K562 (cell line): ENCODE data around the gene PPP1R14D. TPM values are rescaled to one million over a fixed set of nuclear protein-coding genes. Genes with fewer than 3 reads are reported as not detected.

Experiments used
- BRF1 ChIP-seq: IDR thresholded peaks from 3 replicates; pipeline ENCODE4 v1.6.1; 2011; ENCODE audit warnings: borderline replicate concordance, mild to moderate bottlenecking; ENCODE audit not compliant: insufficient read length; ENCODE audit errors: extremely low read depth
- CBFB ChIP-seq: sonication (generic); formaldehyde crosslinking; IDR thresholded peaks from 2 replicates; pipeline ENCODE4 v1.4.0; 2020; ENCODE audit warnings: mild to moderate bottlenecking, missing genetic modification reagents
- CBX3 ChIP-seq, 2 experiments: IDR thresholded peaks; 1 replicate in 1 of 2; 2 replicates in 1 of 2; pipeline ENCODE4 v1.6.1; 2012; ENCODE audit warnings: inconsistent platforms in 2 of 2, low read length in 2 of 2, borderline replicate concordance in 1 of 2, control low read depth in 1 of 2
- CREM ChIP-seq: IDR thresholded peaks from 2 replicates; pipeline ENCODE4 v1.6.1; 2014; ENCODE audit warnings: antibody characterized with exemption, low read depth
- E2F8 ChIP-seq: fragments of 450-650 bp; IDR thresholded peaks from 2 replicates; pipeline ENCODE4 v1.7.1; 2018; ENCODE audit warnings: mild to moderate bottlenecking, low read depth; ENCODE audit not compliant: partially characterized antibody
- ELF1 ChIP-seq: fragments of 200-800 bp; sonication (Bioruptor generic); IDR thresholded peaks from 2 replicates; pipeline ENCODE4 v1.6.1; 2016; ENCODE audit warnings: missing genetic modification characterization, missing compliant biosample characterization
- ETV6 ChIP-seq, 3 experiments: fragments of 150-350 bp in 1 of 3; sonication (generic) in 1 of 3; formaldehyde crosslinking in 1 of 3; IDR thresholded peaks; 2 replicates each; pipeline versions ENCODE4 v1.6.1 to v1.8.0; 2014 to 2022; ENCODE audit warnings: borderline replicate concordance in 2 of 3, low read depth in 2 of 3, antibody characterized with exemption in 1 of 3, low read length in 1 of 3, mild to moderate bottlenecking in 1 of 3, missing genetic modification reagents in 1 of 3
- FOS ChIP-seq: IDR thresholded peaks from 3 replicates; pipeline ENCODE4 v1.6.1; 2011; ENCODE audit not compliant: insufficient read length; ENCODE audit errors: extremely low read depth
- GTF2F1 ChIP-seq: IDR thresholded peaks from 2 replicates; pipeline ENCODE4 v1.6.1; 2011; ENCODE audit warnings: low read depth, low read length, improper control_type of control experiment
- IRF1 ChIP-seq: sonication (generic); formaldehyde crosslinking; IDR thresholded peaks from 2 replicates; pipeline ENCODE4 v1.8.0; 2022; ENCODE audit warnings: missing genetic modification reagents, mild to moderate bottlenecking, borderline replicate concordance
- POLR2G ChIP-seq: fragments of 200-400 bp; formaldehyde crosslinking; IDR thresholded peaks from 2 replicates; pipeline ENCODE4 v1.6.1; 2017; ENCODE audit warnings: low read depth, mild to moderate bottlenecking, antibody characterized with exemption, low read length, moderate library complexity
- PPARD ChIP-seq: fragments of 250-450 bp; sonication (Bioruptor Pico); IDR thresholded peaks from 2 replicates; pipeline ENCODE4 v1.8.0; 2022; ENCODE audit warnings: inconsistent platforms, mild to moderate bottlenecking, moderate library complexity
- RBM14 ChIP-seq: fragments of 200-400 bp; formaldehyde crosslinking; IDR thresholded peaks from 2 replicates; pipeline ENCODE4 v1.6.1; 2018; ENCODE audit warnings: low read depth, mild to moderate bottlenecking, low read length, moderate library complexity, borderline replicate concordance; ENCODE audit not compliant: insufficient read depth
- RBM17 ChIP-seq: fragments of 200-400 bp; formaldehyde crosslinking; IDR thresholded peaks from 2 replicates; pipeline ENCODE4 v1.6.1; 2017; ENCODE audit warnings: low read depth, mild to moderate bottlenecking, low read length, borderline replicate concordance
- RCOR1 ChIP-seq, 2 experiments: IDR thresholded peaks; 2 replicates each; pipeline ENCODE4 v1.6.1; 2012; ENCODE audit warnings: low read depth in 2 of 2, low read length in 2 of 2, borderline replicate concordance in 1 of 2, improper control_type of control experiment in 1 of 2
- SMAD1 ChIP-seq: fragments of 150-350 bp; IDR thresholded peaks from 2 replicates; pipeline ENCODE4 v1.6.1; 2014; ENCODE audit warnings: low read length, low read depth; ENCODE audit not compliant: partially characterized antibody
- STAT6 ChIP-seq: sonication (generic); formaldehyde crosslinking; IDR thresholded peaks from 2 replicates; pipeline ENCODE4 v1.8.1; 2023; ENCODE audit warnings: mild to moderate bottlenecking, missing genetic modification reagents
- TCFL5 ChIP-seq: fragments of 250-450 bp; sonication (Bioruptor Pico); conservative IDR thresholded peaks from 2 replicates; pipeline ENCODE4 v1.6.1; 2021; ENCODE audit warnings: mild to moderate bottlenecking, moderate library complexity, matching md5 sums
- TSC22D4 ChIP-seq: fragments of 450-650 bp; IDR thresholded peaks from 2 replicates; pipeline ENCODE4 v1.6.1; 2016; ENCODE audit warnings: missing genetic modification characterization, missing biosample characterization, control low read depth
- ZFP36 ChIP-seq: fragments of 150-350 bp; IDR thresholded peaks from 2 replicates; pipeline ENCODE4 v1.6.1; 2018; ENCODE audit warnings: low read length, low read depth; ENCODE audit not compliant: partially characterized antibody
- ZNF121 ChIP-seq: sonication (generic); formaldehyde crosslinking; conservative IDR thresholded peaks from 2 replicates; pipeline ENCODE4 v1.8.0; 2022; ENCODE audit warnings: missing genetic modification reagents
- polyA plus RNA-seq, 8 experiments: library from polyadenylated mRNA; depleted of rRNA in 4 of 8; stranded (reverse) in 5 of 8; unstranded in 3 of 8; fragments of >200 nt; fragmentation: Nextera tagmentation in 2 of 8; fragmentation: Illumina TruSeq in 1 of 8; extraction: Ambion mirVana in 2 of 8; extraction: Trizol in 1 of 8; gene quantifications; 2 replicates each; pipeline versions ENCODE4 v1.2.1 to v1.2.3, GENCODE V29; 2011 to 2014; ENCODE audit warnings: inconsistent platforms in 1 of 8, missing spikeins in 1 of 8
- total RNA-seq, 7 experiments: library from RNA; depleted of rRNA in 6 of 7; stranded (reverse); fragments of >200 nt in 6 of 7; fragmentation: Illumina TruSeq in 2 of 7; extraction: Trizol in 2 of 7; gene quantifications; 2 replicates each; pipeline versions ENCODE4 v1.2.1 to v1.2.3, GENCODE V29; 2011 to 2021; ENCODE audit warnings: low replicate concordance in 1 of 7

Gene PPP1R14D
- total and polyA plus RNA-seq, 9 of the 15 experiments (the other 6 are each of a cell fraction or from before 2014, with no cell fraction given) = 0.11 to 0.18 TPM; not detected in 7

- TF ChIP-seq STAT6 (CRISPR knock-in tag) (no peak), RBM17 (no peak), CBX3 (IDR thresholded peaks at IDR 0.05; ENCODE audit: borderline replicate concordance in 1 of 2, low read length in 2 of 2) (no peak), TCFL5 (CRISPR knock-in tag) (no peak), ZFP36 (no peak), ETV6 (IDR thresholded peaks at IDR 0.05; ENCODE audit: borderline replicate concordance in 1 of 2, low read depth in 2 of 2, low read length in 1 of 2) (no peak), ETV6 (CRISPR knock-in tag; IDR thresholded peaks at IDR 0.05; ENCODE audit: borderline replicate concordance) (no peak), TSC22D4 (tag) (no peak), CREM (0 out of 2 replicates have a peak, but pooled peaks have one; percentile 12), RBM14 (no peak), POLR2G (no peak), ZNF121 (CRISPR knock-in tag) (no peak), FOS (no peak), IRF1 (CRISPR knock-in tag) (no peak), SMAD1 (peak; percentile 72), GTF2F1 (no peak), ELF1 (tag) (no peak), RCOR1 (IDR thresholded peaks at IDR 0.05; ENCODE audit: borderline replicate concordance in 1 of 2, low read depth in 2 of 2, low read length in 2 of 2) (peak; percentile 67 to 94), PPARD (CRISPR knock-in tag) (no peak), E2F8 (no peak), BRF1 (no peak), CBFB (CRISPR knock-in tag) (peak; percentile 94)
Measured at GRCh38 chr15:40825661-40826422, 2.7 kb downstream of the PPP1R14D start (continued).
